ENCODE measurements around the gene MSI2.
A peak's percentile ranks its signal among the peaks of the same experiment; 100 is the strongest.

The MSI2 gene

GRCh38 chr17:57532966-57533365 is 276.6 kb downstream of the MSI2 start:
- Histone ChIP-seq H3K4me3 (ENCODE audit: low read depth, low read length, poor library complexity, severe bottlenecking) (no peak overlapping the region), H3K9me2 (ENCODE audit: low read depth, low read length) (no peaks in the 10 kb centered on the region), H3K27me3 (ENCODE audit: insufficient read depth, low read length) (no peaks in the 10 kb centered on the region), H3K4me1 (ENCODE audit: insufficient read depth, low read length, severe bottlenecking) (peaks cover 85% of the 10 kb centered on the region), H3K4me2 (ENCODE audit: low read length) (no peak overlapping the region), H2AFZ (ENCODE audit: low read length) (no peak overlapping the region), H4K20me1 (ENCODE audit: insufficient read depth, low read length) (no peaks in the 10 kb centered on the region), H3F3A (ENCODE audit: insufficient read depth, low read length) (no peaks in the 10 kb centered on the region), H3K79me2 (ENCODE audit: insufficient read depth, low read length) (peaks cover 5% of the 10 kb centered on the region; the same call in 1 of the 2 replicates), H3K9me3 (ENCODE audit: low read length) (no peaks in the 10 kb centered on the region), H3K36me3 (ENCODE audit: insufficient read depth, low read length) (peaks cover 70% of the 10 kb centered on the region; the same call in 1 of the 2 replicates), H3K27ac (ENCODE audit: low read depth, low read length, poor library complexity, severe bottlenecking) (peak overlapping the region; percentile 100), H3K9ac (ENCODE audit: low read length) (no peak overlapping the region; the same call in 1 of the 2 replicates)
- TF ChIP-seq, protein P1, sequence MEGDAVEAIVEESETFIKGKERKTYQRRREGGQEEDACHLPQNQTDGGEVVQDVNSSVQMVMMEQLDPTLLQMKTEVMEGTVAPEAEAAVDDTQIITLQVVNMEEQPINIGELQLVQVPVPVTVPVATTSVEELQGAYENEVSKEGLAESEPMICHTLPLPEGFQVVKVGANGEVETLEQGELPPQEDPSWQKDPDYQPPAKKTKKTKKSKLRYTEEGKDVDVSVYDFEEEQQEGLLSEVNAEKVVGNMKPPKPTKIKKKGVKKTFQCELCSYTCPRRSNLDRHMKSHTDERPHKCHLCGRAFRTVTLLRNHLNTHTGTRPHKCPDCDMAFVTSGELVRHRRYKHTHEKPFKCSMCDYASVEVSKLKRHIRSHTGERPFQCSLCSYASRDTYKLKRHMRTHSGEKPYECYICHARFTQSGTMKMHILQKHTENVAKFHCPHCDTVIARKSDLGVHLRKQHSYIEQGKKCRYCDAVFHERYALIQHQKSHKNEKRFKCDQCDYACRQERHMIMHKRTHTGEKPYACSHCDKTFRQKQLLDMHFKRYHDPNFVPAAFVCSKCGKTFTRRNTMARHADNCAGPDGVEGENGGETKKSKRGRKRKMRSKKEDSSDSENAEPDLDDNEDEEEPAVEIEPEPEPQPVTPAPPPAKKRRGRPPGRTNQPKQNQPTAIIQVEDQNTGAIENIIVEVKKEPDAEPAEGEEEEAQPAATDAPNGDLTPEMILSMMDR (IDR thresholded peaks at IDR 0.05; ENCODE audit: low read length): no peak
- no peak for TF ChIP-seq EZH2 (IDR thresholded peaks at IDR 0.05; ENCODE audit: borderline replicate concordance, low read length)

GRCh38 chr17:57533684-57534305 is 277.5 kb downstream of the MSI2 start:
- Histone ChIP-seq H3K36me3 (ENCODE audit: insufficient read depth, low read length) (peaks cover 70% of the 10 kb centered on the region; the same call in 1 of the 2 replicates), H3K27ac (ENCODE audit: low read depth, low read length, poor library complexity, severe bottlenecking) (peak overlapping the region; percentile 100), H3K9me3 (ENCODE audit: low read length) (no peaks in the 10 kb centered on the region), H4K20me1 (ENCODE audit: insufficient read depth, low read length) (no peaks in the 10 kb centered on the region), H3K4me2 (ENCODE audit: low read length) (no peak overlapping the region), H3K79me2 (ENCODE audit: insufficient read depth, low read length) (peaks cover 2% of the 10 kb centered on the region; the same call in 1 of the 2 replicates), H3K4me3 (ENCODE audit: low read depth, low read length, poor library complexity, severe bottlenecking) (no peak overlapping the region), H3K4me1 (ENCODE audit: insufficient read depth, low read length, severe bottlenecking) (peaks cover 85% of the 10 kb centered on the region), H3K27me3 (ENCODE audit: insufficient read depth, low read length) (no peaks in the 10 kb centered on the region), H2AFZ (ENCODE audit: low read length) (no peak overlapping the region), H3K9ac (ENCODE audit: low read length) (no peak overlapping the region; the same call in 1 of the 2 replicates), H3F3A (ENCODE audit: insufficient read depth, low read length) (no peaks in the 10 kb centered on the region), H3K9me2 (ENCODE audit: low read depth, low read length) (no peaks in the 10 kb centered on the region)
- no peak for TF ChIP-seq EZH2 (IDR thresholded peaks at IDR 0.05; ENCODE audit: borderline replicate concordance, low read length)
- TF ChIP-seq, protein P1 (IDR thresholded peaks at IDR 0.05; ENCODE audit: low read length): no peak

DNA sequence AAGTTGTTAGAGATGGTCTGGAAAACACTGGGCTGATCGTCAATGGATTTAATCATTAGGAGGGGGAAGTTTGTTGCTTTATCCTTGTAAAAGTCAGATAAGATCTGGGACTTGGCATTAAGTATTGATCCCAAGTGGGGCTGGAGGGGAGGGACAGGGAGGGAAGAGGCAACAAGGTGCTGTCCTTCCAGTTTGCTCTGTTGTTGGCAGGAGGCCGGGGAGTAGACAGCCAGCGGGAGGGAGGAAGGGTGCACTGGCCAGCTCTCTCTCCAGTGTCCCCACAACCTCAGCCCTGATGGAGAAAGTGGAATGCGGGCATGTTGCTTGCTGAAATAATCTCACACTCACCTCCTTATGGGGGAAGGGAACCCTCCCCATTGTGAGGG is 278.5 kb downstream of the MSI2 start:
- Histone ChIP-seq H3K27me3 (ENCODE audit: insufficient read depth, low read length) (no peaks in the 10 kb centered on the region), H3K4me1 (ENCODE audit: insufficient read depth, low read length, severe bottlenecking) (peaks cover 82% of the 10 kb centered on the region), H3F3A (ENCODE audit: insufficient read depth, low read length) (no peaks in the 10 kb centered on the region), H3K27ac (ENCODE audit: low read depth, low read length, poor library complexity, severe bottlenecking) (peak overlapping the region; percentile 99), H2AFZ (ENCODE audit: low read length) (no peak overlapping the region), H3K9me2 (ENCODE audit: low read depth, low read length) (no peaks in the 10 kb centered on the region), H3K9me3 (ENCODE audit: low read length) (no peaks in the 10 kb centered on the region), H3K79me2 (ENCODE audit: insufficient read depth, low read length) (no peaks in the 10 kb centered on the region), H3K4me3 (ENCODE audit: low read depth, low read length, poor library complexity, severe bottlenecking) (no peak overlapping the region), H3K9ac (ENCODE audit: low read length) (no peak overlapping the region), H4K20me1 (ENCODE audit: insufficient read depth, low read length) (no peaks in the 10 kb centered on the region), H3K36me3 (ENCODE audit: insufficient read depth, low read length) (peaks cover 64% of the 10 kb centered on the region; the same call in 1 of the 2 replicates), H3K4me2 (ENCODE audit: low read length) (no peak overlapping the region)
- TF ChIP-seq, protein P1 (IDR thresholded peaks at IDR 0.05; ENCODE audit: low read length): no peak
- TF ChIP-seq EZH2 (IDR thresholded peaks at IDR 0.05; ENCODE audit: borderline replicate concordance, low read length): no peak
